ENCODE data around the gene SNAP47.

DNA sequence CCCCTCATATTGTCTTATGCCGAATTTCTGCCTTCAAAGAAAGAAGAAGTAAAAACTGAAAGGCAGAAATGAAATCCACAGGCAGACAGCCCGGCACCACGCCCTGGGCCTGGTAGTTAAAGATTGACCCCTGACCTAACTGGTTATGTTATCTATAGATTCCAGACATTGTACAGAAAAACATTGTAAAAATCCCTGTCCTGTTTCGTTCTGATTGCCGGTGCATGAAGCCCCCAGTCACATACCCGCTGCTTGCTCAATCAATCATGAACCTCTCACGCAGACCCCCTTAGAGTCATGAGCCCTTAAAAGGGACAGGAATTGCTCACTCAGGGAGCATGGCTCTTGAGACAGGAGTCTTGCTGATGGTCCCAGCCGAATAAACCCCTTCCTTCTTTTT, 49.4 kb upstream of the SNAP47 start:
- TF ChIP-seq, protein P1, sequence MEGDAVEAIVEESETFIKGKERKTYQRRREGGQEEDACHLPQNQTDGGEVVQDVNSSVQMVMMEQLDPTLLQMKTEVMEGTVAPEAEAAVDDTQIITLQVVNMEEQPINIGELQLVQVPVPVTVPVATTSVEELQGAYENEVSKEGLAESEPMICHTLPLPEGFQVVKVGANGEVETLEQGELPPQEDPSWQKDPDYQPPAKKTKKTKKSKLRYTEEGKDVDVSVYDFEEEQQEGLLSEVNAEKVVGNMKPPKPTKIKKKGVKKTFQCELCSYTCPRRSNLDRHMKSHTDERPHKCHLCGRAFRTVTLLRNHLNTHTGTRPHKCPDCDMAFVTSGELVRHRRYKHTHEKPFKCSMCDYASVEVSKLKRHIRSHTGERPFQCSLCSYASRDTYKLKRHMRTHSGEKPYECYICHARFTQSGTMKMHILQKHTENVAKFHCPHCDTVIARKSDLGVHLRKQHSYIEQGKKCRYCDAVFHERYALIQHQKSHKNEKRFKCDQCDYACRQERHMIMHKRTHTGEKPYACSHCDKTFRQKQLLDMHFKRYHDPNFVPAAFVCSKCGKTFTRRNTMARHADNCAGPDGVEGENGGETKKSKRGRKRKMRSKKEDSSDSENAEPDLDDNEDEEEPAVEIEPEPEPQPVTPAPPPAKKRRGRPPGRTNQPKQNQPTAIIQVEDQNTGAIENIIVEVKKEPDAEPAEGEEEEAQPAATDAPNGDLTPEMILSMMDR (IDR thresholded peaks at IDR 0.05; ENCODE audit: low read length): no peak
- no peak for TF ChIP-seq EZH2 (optimal IDR thresholded peaks at IDR 0.05; ENCODE audit: low read depth, low read length)
- no peak for TF ChIP-seq EZH2phosphoT487 (IDR thresholded peaks at IDR 0.05; ENCODE audit: low read length)

All from MM.1S (cell line).